K562 (cell line): ENCODE data around the gene MDM1. TPM values are rescaled to one million over a fixed set of nuclear protein-coding genes. Genes with fewer than 3 reads are reported as not detected.

Source experiments
- BDP1 ChIP-seq: IDR thresholded peaks from 3 replicates; pipeline ENCODE4 v1.6.1; 2011; ENCODE audit not compliant: insufficient read length, insufficient read depth
- CREM ChIP-seq: IDR thresholded peaks from 2 replicates; pipeline ENCODE4 v1.6.1; 2014; ENCODE audit warnings: antibody characterized with exemption, low read depth
- FOSL1 ChIP-seq: fragments of 200-800 bp; sonication (Bioruptor generic); conservative IDR thresholded peaks from 2 replicates; pipeline ENCODE4 v1.6.1; 2016; ENCODE audit warnings: missing genetic modification characterization, missing compliant biosample characterization
- GABPB1 ChIP-seq: sonication (generic); formaldehyde crosslinking; IDR thresholded peaks from 2 replicates; pipeline ENCODE4 v1.8.0; 2022; ENCODE audit warnings: mild to moderate bottlenecking, missing genetic modification reagents
- HDAC8 ChIP-seq: fragments of 450-650 bp; IDR thresholded peaks from 2 replicates; pipeline ENCODE4 v1.6.1; 2016; ENCODE audit warnings: mild to moderate bottlenecking, missing genetic modification characterization, moderate library complexity, missing compliant biosample characterization
- NR3C1 ChIP-seq: sonication (generic); formaldehyde crosslinking; IDR thresholded peaks from 2 replicates; pipeline ENCODE4 v1.8.1; 2022; ENCODE audit warnings: missing genetic modification reagents
- PCBP1 ChIP-seq: fragments of 200-400 bp; formaldehyde crosslinking; IDR thresholded peaks from 2 replicates; pipeline ENCODE4 v1.6.1; 2018; ENCODE audit warnings: mild to moderate bottlenecking, low read depth, low read length; ENCODE audit not compliant: poor library complexity, severe bottlenecking
- PHF20 ChIP-seq: fragments of 450-650 bp; IDR thresholded peaks from 2 replicates; pipeline ENCODE4 v1.6.1; 2018; ENCODE audit not compliant: partially characterized antibody
- POLR2A ChIP-seq: fragments of 450-650 bp; conservative IDR thresholded peaks from 2 replicates; pipeline ENCODE4 v1.6.1; 2016
- RFX7 ChIP-seq: fragments of 250-450 bp; sonication (Bioruptor Pico); IDR thresholded peaks from 2 replicates; pipeline ENCODE4 v1.5.1; 2021; ENCODE audit warnings: mild to moderate bottlenecking
- SETDB1 ChIP-seq: IDR thresholded peaks from one replicate; pipeline ENCODE4 v1.6.1; 2012; ENCODE audit warnings: low read length, control low read depth, inconsistent platforms
- ZBED1 ChIP-seq: IDR thresholded peaks from 2 replicates; pipeline ENCODE4 v1.6.1; 2014
- ZBTB7A ChIP-seq: IDR thresholded peaks from 2 replicates; pipeline ENCODE4 v1.6.1; 2011; ENCODE audit warnings: low read depth, mild to moderate bottlenecking, low read length, moderate library complexity, borderline replicate concordance; ENCODE audit not compliant: control insufficient read depth
- ZNF140 ChIP-seq: fragments of 250-450 bp; sonication (Bioruptor Pico); IDR thresholded peaks from 2 replicates; pipeline ENCODE4 v1.8.0; 2021; ENCODE audit warnings: moderate library complexity, mild to moderate bottlenecking, inconsistent platforms
- ZNF707 ChIP-seq: fragments of 250-450 bp; sonication (Bioruptor Pico); conservative IDR thresholded peaks from 2 replicates; pipeline ENCODE4 v1.8.0; 2022; ENCODE audit warnings: inconsistent platforms, mild to moderate bottlenecking, moderate library complexity
- ZNF830 ChIP-seq: fragments of 250-450 bp; sonication (Bioruptor Pico); IDR thresholded peaks from 2 replicates; pipeline ENCODE4 v1.5.0; 2021; ENCODE audit warnings: mild to moderate bottlenecking
- polyA plus RNA-seq, 8 experiments: library from polyadenylated mRNA; depleted of rRNA in 4 of 8; stranded (reverse) in 5 of 8; unstranded in 3 of 8; fragments of >200 nt; fragmentation: Nextera tagmentation in 2 of 8; fragmentation: Illumina TruSeq in 1 of 8; extraction: Ambion mirVana in 2 of 8; extraction: Trizol in 1 of 8; gene quantifications; 2 replicates each; pipeline versions ENCODE4 v1.2.1 to v1.2.3, GENCODE V29; 2011 to 2014; ENCODE audit warnings: inconsistent platforms in 1 of 8, missing spikeins in 1 of 8
- total RNA-seq, 7 experiments: library from RNA; depleted of rRNA in 6 of 7; stranded (reverse); fragments of >200 nt in 6 of 7; fragmentation: Illumina TruSeq in 2 of 7; extraction: Trizol in 2 of 7; gene quantifications; 2 replicates each; pipeline versions ENCODE4 v1.2.1 to v1.2.3, GENCODE V29; 2011 to 2021; ENCODE audit warnings: low replicate concordance in 1 of 7
- TF ChIP-seq, protein P1 (sequence below), 2 experiments: fragments of 450-650 bp; IDR thresholded peaks; 2 replicates each; pipeline ENCODE4 v1.6.1; 2016; ENCODE audit warnings: mild to moderate bottlenecking in 2 of 2, borderline replicate concordance in 1 of 2, low read depth in 1 of 2, moderate library complexity in 1 of 2
- TF ChIP-seq, protein P2 (sequence below): fragments of 150-350 bp; IDR thresholded peaks from 2 replicates; pipeline ENCODE4 v1.6.1; 2014; ENCODE audit warnings: low read depth, mild to moderate bottlenecking, low read length, borderline replicate concordance

MDM1 gene
- total and polyA plus RNA-seq, 9 of the 15 experiments (the other 6 are each of a cell fraction or from before 2014, with no cell fraction given) = 7.5 to 16.8 (median 13.1) TPM

DNA sequence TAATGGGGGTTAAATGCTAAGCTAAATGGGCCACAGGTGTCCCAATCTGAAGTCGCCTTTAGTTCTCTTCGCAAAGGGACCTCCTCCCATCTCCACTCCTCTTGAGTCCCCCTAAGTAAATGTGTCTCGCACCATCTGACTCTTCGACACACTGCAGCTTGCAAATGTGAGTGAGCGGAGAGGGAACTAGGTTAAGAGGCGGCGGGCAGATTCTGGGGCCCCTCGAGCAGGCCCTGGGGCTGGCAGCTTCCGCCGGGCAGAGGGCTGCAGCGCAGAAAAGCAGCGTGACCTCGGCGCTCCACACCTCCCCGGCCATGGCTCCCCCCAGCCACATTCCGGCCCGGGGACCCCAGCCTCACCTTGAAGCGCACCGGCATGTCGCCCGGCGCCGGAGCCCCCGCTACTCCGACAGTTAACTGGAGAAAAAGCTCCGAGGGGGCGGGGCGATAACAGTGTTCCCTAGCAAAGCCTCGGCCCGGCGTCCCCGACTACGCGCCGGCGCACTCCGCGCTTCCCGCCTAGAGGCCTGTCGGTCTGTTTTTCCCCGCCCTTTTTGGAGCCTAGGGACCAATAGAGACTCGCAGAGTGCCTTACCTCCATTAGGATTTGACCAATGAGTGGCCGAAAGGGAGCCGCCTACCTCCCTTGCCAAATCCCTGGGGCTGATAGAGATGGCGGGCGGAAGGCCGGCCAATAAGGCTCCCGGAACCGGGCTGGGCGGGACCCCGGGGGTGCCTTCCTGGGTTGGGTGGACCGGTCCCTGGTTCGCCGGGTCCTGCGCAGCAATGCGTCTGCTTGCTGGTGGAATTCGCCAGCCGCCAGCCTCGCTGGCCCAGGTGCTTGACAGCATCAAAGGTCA, at the start of gene MDM1 (continued):
- TF ChIP-seq POLR2A = peak; percentile 74
- TF ChIP-seq BDP1 = no peak
- TF ChIP-seq GABPB1 = 0 out of 2 replicates have a peak, but pooled peaks have one; percentile 33
- TF ChIP-seq RFX7 = no peak
- TF ChIP-seq ZBED1 = no peak
- TF ChIP-seq, protein P1, sequence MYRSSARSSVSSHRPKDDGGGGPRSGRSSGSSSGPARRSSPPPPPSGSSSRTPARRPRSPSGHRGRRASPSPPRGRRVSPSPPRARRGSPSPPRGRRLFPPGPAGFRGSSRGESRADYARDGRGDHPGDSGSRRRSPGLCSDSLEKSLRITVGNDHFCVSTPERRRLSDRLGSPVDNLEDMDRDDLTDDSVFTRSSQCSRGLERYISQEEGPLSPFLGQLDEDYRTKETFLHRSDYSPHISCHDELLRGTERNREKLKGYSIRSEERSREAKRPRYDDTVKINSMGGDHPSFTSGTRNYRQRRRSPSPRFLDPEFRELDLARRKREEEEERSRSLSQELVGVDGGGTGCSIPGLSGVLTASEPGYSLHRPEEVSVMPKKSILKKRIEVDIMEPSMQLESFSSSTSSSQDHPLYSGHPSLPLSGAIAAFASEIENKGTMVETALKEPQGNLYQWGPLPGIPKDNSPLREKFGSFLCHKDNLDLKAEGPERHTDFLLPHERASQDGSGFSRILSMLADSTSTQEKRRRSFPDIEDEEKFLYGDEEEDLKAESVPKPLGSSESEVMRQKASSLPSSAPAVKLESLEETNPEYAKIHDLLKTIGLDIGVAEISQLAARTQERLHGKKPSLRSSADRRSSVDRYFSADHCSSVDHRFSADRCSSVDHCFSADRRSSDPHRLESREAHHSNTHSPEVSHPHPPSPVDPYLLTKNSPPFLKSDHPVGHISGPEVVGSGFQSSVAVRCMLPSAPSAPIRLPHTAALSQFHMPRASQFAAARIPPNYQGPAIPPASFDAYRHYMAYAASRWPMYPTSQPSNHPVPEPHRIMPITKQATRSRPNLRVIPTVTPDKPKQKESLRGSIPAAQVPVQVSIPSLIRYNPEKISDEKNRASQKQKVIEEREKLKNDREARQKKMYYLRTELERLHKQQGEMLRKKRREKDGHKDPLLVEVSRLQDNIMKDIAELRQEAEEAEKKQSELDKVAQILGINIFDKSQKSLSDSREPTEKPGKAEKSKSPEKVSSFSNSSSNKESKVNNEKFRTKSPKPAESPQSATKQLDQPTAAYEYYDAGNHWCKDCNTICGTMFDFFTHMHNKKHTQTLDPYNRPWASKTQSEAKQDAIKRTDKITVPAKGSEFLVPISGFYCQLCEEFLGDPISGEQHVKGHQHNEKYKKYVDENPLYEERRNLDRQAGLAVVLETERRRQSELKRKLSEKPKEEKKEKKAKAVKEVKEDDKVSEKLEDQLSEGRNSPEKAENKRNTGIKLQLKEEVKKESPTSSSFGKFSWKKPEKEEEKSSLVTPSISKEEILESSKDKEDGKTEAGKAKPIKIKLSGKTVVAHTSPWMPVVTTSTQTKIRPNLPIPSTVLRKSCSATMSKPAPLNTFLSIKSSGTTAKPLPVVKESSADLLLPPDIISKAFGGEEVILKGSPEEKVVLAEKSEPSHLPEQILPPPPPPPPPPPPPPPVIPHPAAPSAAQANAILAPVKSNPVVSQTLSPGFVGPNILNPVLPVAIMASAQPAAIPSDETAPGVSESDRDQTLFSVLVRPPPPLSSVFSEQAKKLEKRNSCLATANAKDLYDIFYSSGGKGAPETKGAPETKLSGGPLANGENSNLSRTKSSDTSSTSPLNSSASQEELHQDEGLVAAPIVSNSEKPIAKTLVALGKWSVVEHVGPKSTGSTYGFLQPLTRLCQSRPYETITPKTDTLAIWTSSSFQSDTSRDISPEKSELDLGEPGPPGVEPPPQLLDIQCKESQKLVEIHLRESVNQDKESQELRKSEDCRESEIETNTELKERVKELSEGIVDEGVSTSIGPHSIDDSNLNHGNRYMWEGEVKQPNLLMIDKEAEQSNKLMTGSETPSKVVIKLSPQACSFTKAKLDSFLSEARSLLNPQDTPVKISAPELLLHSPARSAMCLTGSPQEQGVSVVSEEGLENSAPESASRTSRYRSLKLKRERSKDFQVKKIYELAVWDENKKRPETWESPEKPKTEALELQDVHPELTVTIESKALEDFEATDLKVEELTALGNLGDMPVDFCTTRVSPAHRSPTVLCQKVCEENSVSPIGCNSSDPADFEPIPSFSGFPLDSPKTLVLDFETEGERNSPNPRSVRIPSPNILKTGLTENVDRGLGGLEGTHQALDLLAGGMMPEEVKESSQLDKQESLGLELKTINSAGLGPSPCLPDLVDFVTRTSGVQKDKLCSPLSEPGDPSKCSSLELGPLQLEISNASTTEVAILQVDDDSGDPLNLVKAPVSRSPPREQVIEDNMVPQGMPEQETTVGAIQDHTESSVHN (IDR thresholded peaks at IDR 0.05; ENCODE audit: borderline replicate concordance in 1 of 2, low read depth in 1 of 2) = no peak
- TF ChIP-seq PCBP1 = no peak
- no peak for TF ChIP-seq HDAC8
- no peak for TF ChIP-seq SETDB1
- no peak for TF ChIP-seq ZNF830
- no peak for TF ChIP-seq FOSL1
- TF ChIP-seq ZNF140 (CRISPR knock-in tag) = no peak
- TF ChIP-seq, protein P2, sequence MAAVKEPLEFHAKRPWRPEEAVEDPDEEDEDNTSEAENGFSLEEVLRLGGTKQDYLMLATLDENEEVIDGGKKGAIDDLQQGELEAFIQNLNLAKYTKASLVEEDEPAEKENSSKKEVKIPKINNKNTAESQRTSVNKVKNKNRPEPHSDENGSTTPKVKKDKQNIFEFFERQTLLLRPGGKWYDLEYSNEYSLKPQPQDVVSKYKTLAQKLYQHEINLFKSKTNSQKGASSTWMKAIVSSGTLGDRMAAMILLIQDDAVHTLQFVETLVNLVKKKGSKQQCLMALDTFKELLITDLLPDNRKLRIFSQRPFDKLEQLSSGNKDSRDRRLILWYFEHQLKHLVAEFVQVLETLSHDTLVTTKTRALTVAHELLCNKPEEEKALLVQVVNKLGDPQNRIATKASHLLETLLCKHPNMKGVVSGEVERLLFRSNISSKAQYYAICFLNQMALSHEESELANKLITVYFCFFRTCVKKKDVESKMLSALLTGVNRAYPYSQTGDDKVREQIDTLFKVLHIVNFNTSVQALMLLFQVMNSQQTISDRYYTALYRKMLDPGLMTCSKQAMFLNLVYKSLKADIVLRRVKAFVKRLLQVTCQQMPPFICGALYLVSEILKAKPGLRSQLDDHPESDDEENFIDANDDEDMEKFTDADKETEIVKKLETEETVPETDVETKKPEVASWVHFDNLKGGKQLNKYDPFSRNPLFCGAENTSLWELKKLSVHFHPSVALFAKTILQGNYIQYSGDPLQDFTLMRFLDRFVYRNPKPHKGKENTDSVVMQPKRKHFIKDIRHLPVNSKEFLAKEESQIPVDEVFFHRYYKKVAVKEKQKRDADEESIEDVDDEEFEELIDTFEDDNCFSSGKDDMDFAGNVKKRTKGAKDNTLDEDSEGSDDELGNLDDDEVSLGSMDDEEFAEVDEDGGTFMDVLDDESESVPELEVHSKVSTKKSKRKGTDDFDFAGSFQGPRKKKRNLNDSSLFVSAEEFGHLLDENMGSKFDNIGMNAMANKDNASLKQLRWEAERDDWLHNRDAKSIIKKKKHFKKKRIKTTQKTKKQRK = peak; percentile 61; the same call in 1 of the 2 replicates
- peak; percentile 65 for TF ChIP-seq PHF20
- TF ChIP-seq ZBTB7A = peak; percentile 43; the same call in 1 of the 2 replicates
- no peak for TF ChIP-seq ZNF707 (CRISPR knock-in tag)
- no peak for TF ChIP-seq NR3C1 (CRISPR knock-in tag)
- TF ChIP-seq CREM = peak; percentile 40
